Activated naive CD8-positive, alpha-beta T cell treated with anti-CD3 and anti-CD28 coated beads, Interleukin-2, amount 50 U/mL, for 16 hours (primary cell): ENCODE results near the gene GFAP.
A peak's percentile ranks its signal among the peaks of the same experiment; 100 is the strongest.

Experiments
- DNase-seq: peaks from one replicate; pipeline ENCODE4 v3.0.0-alpha.2; 2020; ENCODE audit warnings: low read depth, low spot score

The GFAP gene

DNA sequence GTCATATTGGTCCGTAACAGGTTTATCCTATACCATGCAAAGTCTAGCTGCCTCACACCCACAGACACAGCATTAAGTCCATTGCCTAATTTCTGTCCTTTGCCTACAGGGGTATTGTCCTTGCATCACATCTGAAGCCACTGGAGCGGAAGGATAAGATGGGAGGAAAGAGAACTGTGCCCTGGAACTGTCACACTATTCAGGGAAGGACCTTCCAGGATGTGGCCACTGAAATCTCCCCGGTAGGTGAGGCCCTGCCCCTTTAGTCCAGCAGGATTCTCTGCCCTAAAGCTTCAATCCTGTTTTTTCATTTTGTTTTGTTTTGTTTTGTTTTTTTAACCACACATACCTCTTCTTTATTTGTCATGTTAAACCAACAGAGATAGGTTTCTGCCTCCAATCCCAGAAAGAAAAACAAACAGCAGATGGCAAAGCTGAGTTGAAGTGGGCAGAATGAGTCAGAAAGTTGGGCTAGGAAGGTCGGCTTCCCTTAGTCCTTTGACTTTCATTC lies 13.8 kb downstream of the GFAP start:
- no peak for DNase-seq

DNA sequence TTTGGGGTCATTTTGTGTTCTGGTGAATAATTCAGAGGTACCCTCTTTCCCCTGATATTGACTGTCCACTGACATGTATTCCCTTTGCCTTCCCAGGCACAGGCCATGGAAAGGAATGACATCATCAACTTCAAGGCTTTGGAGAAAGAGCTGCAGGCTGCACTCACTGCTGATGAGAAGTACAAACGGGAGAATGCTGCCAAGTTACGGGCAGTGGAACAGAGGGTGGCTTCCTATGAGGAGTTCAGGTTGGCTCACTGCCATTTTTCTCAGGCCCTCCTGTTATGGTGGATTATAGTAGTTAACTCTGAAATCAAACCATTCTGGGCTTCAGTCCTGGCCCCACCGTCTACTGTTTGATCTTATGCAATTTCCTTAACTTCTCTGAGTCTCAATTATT lies 14.4 kb downstream of the GFAP start:
- no peak for DNase-seq

DNA sequence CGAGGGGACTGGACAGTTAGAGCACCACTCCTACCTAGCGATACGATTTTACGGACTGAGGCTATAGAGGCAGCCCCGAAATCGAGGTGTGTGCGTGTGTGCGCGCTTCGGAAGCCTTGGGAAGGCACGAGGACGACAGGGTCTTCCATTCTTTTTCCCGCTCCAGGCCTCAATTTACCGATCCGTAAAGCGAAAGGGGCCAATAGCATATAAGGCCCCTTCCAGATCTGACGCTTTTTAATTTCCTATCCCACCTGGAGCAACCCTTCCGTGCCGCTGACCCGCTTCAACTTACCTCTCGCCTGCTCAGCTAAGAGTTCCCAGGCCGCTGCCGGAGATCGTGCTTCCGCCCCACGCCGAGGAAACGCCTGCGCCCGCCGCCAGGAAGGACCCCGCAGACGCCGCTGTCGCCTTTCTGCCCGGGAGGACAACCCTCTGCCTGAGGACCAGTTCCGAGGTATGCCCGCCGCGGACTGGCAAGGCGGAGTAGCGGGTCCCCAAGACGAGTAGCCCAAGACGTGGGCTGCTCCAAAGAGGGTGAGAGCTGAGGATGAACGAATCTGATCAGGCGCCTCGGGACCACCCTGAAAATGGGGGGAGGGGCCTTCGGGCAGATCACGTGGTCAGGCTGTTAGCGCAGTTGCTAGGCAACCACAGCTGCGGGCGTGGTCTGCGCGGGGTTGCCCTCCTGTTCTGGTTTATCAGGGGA lies 16.1 kb downstream of the GFAP start, which contains the start of gene EFTUD2:
TSS of gene EFTUD2 (minus strand) at position 372 of the 709 bp plus-strand sequence. CDS start 4,924 bp downstream, outside the sequence.
- peak; percentile 84 for DNase-seq

DNA sequence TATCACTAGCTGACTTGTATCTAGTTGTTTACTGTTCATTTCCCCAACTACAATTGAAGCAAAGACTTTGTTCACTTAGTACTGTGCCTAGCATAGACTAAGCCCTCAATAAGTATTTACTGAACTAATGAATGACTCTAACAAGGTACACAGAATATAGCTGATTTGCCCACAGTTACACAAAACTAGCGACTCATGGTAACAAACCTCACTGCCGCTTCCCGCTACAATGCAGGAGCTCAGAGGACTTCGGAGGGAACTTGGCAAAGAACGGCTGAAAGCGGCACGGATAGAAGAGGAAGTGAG lies 16.6 kb downstream of the GFAP start:
- no peak for DNase-seq

- no peak for DNase-seq
Measured at GRCh38 chr17:44894642-44895041, 20.7 kb downstream of the GFAP start.

DNA sequence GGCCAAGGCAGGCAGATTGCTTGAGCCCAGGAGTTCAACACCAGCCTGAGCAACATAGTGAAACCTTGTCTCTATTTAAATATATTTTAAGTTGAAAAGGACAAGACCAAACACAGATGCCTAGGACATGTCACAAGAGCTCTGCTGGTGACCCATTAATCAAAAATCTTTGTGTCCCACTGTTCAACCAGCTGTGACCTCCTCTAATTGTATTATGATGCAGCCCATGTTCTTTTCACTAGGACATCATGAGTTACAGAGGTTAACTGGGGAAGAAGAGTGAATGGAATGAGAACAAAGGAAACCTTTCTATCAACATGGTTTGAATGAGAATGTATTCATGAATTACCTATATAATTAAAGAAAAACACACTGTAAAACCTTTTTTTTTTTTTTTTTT lies 23.1 kb downstream of the GFAP start:
- no peak for DNase-seq

GRCh38 chr17:44889003-44889402 lies 26.3 kb downstream of the GFAP start:
- no peak for DNase-seq

GRCh38 chr17:44887971-44888954 lies 27.0 kb downstream of the GFAP start:
- DNase-seq: no peak

DNA sequence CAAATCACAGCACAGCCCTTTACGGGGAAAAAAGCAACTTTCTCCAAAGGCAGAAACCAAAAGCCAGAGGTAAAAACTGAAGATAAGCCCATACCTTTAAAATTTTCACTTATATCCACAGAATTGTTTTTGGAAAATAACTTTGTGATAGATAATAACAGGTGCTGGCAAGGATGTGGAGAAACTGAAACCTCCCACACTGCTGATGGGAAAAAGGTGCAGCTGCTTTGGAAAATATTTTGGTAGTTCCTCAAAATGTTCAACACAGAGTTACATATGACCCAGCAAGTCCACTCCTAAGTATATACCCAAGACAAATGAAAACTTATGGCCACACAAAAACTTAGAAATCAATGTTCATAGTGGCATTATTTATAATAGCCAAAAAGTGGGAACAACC lies 28.3 kb downstream of the GFAP start:
- DNase-seq: no peak

GRCh38 chr17:44884941-44885340 lies 30.4 kb downstream of the GFAP start:
- DNase-seq: no peak

DNA sequence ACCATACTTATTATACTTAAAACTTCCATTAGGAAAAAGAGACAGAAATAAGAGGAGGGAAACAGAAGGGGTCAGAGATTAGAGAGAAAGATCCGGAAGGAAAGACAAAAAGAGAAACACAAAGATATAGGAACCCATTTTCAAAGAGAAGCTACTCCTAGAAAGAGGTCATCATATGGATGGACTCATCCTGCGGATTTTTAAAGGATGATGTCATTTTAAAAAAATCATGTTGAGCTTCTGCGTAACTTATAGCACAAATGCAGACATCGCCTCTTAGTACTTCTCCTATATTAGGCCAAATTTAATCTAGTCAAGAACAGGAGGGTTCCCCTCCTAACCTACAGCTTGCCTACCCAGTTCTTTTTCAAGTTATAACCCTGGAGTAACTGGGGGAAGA lies 34.2 kb downstream of the GFAP start:
- DNase-seq: no peak

- no peak for DNase-seq
Measured at GRCh38 chr17:44880062-44880461, 35.2 kb downstream of the GFAP start.

- no peak for DNase-seq
Measured at GRCh38 chr17:44879376-44879775, 35.9 kb downstream of the GFAP start.

DNA sequence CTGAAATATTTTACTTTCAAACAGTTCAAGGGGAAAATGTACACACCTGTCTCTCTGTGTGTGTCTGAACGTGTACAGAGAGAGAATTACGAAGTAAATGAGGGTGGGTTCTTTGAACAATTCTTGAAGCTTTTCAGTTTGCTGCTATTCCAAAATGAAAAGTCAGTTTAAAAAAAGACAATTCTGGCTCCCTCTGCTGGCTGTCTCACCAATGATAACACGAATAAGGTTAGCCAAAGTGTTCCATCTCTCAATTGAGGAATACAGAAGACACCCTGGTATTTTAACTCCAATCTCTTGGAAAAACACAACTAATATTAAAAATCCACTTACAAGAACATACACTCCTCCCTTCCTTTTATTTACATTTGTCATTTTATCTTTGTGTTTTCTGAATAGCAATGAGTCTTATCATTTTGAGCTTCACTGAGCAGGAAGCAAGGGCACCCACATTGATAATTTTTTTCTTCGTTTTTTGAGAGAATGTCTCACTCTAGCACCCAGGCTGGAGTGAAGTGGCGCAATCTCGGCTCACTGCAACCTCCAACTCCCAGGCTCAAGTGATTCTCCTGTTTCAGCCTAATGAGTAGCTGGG lies 36.6 kb downstream of the GFAP start:
- DNase-seq: no peak

- no peak for DNase-seq
Measured at GRCh38 chr17:44877121-44877520, 38.2 kb downstream of the GFAP start.

- no peak for DNase-seq
Measured at GRCh38 chr17:44875761-44876160, 39.5 kb downstream of the GFAP start.

DNA sequence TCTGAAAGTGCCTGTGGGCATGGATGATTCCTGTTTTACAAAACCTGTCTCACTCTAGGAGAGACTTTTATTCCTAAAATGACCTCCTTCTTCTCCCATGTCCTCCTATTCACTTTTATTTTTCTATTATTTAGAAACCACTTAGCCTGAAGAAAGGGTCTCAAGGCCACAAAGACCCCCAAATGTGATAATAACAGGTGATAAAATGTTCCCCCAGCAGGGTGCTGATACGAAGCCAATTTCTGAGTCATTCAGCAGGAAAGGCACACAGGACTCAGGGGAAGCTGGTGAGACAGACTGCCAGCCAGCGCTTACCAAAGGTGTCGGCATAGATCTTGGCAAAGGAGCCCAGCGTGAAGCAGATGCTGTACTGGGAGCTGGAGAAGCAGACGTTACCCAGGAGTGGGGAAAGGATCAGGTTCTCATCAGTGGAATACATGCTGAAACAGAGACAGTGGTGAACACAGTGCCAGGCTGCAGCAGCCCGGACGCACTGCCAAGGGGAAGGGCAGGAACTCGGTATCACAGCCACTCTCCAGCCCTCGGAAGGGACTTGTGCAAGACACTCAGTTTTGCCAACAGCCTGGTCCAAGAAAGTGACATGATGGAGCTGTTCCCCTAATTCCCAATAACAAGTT lies 43.0 kb downstream of the GFAP start:
- DNase-seq: no peak

- no peak for DNase-seq
Measured at GRCh38 chr17:44871556-44871955, 43.7 kb downstream of the GFAP start.

DNA sequence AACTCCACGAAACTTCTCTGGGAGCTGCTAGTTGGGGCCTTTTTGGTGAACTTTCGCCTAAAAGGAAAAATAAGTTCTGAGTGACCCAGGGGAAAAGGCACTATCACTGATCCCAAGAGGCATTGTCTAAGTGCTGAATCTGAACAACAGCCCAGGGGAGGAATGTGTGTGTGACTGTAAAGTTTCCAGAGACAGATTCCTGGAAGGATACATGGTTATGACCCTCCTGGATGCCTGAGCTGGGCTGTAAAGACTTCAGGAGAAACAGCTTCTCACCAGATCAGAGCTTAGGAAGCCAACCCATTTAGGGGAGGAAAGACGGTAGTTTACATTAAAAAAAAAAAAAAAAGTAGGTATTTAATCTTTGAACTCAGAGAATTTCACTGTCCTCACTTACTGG lies 47.5 kb downstream of the GFAP start:
- DNase-seq: no peak

DNA sequence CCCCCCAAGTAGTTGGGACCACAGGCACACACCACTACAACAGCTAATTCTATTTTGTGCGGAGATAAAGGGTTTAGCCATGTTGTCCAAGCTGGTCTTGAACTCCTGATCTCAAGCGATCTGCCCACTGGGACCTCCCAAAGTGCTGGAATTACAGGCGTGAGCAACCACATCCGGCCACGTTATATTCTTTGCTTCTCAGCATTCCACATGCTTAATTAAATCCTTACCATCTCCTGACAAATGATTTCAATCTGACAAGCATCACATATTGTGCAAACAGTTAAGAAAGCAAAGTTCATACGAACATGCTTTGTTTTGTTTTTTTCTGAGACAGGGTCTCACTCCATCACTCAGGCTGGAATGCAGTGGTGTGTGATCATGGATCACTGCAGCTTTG lies 49.4 kb downstream of the GFAP start:
- DNase-seq: no peak

GRCh38 chr17:44865231-44865660 lies 50.1 kb downstream of the GFAP start:
- peak; percentile 48 for DNase-seq

- no peak for DNase-seq
Measured at GRCh38 chr17:44864831-44865230, 50.5 kb downstream of the GFAP start.
